ENCODE measurements around the gene KRTAP10-6.
"Not testable (repeated sequence)": the region's sequence is repeated elsewhere in the genome, so short reads cannot be mapped to it uniquely, and the experiment has no call there.

The KRTAP10-6 gene

GRCh38 chr21:44571844-44572782 is 20.2 kb downstream of the KRTAP10-6 start:
- peaks cover 8% of the 10 kb centered on the region for H3K9me3 ChIP-seq (ENCODE audit: control insufficient read depth, insufficient read depth, low read length)
- no peaks in the 10 kb centered on the region for H3K36me3 ChIP-seq (ENCODE audit: insufficient read depth, low read length)
- H3K9ac ChIP-seq (ENCODE audit: low read depth, low read length): no peak overlapping the region

DNA sequence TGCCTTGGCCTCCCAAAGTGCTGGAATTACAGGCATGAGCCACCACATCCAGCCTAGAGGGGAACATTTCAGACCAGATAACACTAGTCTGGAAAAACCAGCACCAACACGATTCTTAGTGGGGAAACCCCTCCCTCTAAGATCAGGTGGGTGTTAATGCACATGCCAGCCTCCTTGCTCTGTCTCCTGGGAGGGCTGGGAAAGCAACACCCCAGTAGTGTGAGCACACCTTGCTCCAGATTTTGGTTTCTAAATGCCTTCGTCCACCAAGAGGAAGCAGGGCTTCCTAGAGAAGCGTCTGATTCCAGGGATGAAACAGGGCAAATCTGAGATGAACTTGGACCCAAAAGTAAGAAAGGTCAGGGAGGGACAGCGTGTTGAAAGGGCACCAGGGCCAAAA is 21.0 kb downstream of the KRTAP10-6 start:
- H3K4me1 ChIP-seq (ENCODE audit: insufficient read depth, low read length): no peaks in the 10 kb centered on the region
- H3K9me3 ChIP-seq (ENCODE audit: control insufficient read depth, insufficient read depth, low read length): no peaks in the 10 kb centered on the region; the same call in 1 of the 2 replicates
- H3K9ac ChIP-seq (ENCODE audit: low read depth, low read length): no peak overlapping the region
- no peaks in the 10 kb centered on the region for H3K36me3 ChIP-seq (ENCODE audit: insufficient read depth, low read length)

More at GRCh38 chr21:44571844-44572782, 20.2 kb downstream of the KRTAP10-6 start:
- H3K4me1 ChIP-seq (ENCODE audit: insufficient read depth, low read length): no peaks in the 10 kb centered on the region

DNA sequence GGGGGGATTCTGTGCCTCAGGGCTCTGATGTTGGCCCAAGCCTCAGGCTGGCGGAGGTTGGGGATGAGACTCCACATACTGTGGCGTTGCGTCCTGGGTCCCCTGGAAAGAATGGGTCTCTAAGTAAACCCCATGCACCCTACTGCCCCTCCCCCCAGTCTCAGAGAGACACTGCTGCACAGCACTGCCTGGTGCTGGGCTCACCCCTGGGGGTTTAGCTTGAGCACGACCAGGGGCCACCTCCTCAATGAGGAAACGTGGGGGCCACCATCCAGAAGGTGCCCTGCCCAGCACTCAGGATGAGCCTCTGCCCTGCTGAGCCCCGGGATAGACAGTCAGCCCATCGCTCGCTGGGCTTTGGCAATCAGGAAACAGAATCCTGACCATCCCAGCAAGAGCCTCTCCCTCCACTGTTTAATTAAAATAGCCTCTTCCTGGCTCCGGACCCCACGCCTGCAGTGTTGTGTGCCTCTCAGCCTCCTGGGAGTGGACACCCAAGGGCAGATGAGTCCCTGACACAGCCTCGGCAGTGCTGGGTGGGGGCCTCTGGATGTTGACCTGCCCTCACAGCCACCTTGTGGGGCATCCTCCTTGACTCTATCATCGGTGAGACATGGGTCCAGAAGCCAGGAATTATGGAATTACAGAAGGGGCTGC is 22.3 kb downstream of the KRTAP10-6 start:
- no peaks in the 10 kb centered on the region for H3K36me3 ChIP-seq (ENCODE audit: insufficient read depth, low read length)
- H3K4me1 ChIP-seq (ENCODE audit: insufficient read depth, low read length): no peaks in the 10 kb centered on the region
- no peaks in the 10 kb centered on the region; the same call in 1 of the 2 replicates for H3K9me3 ChIP-seq (ENCODE audit: control insufficient read depth, insufficient read depth, low read length)
- no peak overlapping the region for H3K9ac ChIP-seq (ENCODE audit: low read depth, low read length)

DNA sequence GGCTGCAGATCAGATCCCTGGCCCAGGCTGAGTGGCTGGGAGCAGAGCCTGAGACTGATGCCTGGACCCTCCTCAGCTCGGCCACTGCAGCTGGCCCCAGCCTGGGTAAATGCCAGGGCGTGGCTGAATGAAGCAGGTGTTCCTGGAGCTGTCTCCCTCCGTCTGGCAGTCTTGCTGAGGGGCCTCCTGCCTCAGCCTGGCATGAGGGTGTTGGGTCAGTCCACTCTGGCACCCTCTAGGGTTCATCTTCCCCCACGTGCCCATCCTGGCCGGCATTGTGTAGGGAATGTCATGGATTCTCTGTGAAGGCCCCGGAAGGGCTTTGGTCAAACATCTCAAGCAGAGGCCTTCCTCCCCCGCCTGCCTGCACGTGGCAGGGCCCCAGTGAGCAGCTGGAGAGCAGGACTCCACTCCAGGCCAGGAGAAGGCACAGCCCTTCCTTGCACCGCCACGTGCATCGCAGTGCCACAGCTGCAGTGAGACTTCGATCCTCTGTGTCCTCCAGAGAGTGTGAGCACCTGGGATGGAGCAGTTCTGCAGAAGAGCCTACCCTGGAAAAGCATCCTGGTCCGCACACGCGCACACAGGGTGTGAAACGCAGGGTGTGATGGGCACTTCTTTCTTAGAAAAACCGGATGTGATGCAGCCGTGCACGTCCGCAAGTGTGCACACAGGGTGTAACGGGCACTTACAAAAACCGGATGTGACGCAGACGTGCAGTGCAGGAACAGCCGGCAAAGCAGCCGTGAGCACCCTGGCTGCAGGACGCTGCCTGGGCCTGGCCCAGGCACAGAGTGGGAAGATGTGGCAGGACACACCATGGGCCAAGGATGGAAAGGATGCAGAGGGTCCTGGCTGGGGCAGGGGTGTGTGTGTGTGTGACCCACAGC is 23.4 kb downstream of the KRTAP10-6 start:
- no peak overlapping the region for H3K9ac ChIP-seq (ENCODE audit: low read depth, low read length)
- no peaks in the 10 kb centered on the region for H3K36me3 ChIP-seq (ENCODE audit: insufficient read depth, low read length)
- no peaks in the 10 kb centered on the region; the same call in 1 of the 2 replicates for H3K9me3 ChIP-seq (ENCODE audit: control insufficient read depth, insufficient read depth, low read length)
- H3K4me1 ChIP-seq (ENCODE audit: insufficient read depth, low read length): no peaks in the 10 kb centered on the region

- Histone ChIP-seq H3K9ac (ENCODE audit: low read depth, low read length) (no peak overlapping the region), H3K4me1 (ENCODE audit: insufficient read depth, low read length) (no peaks in the 10 kb centered on the region), H3K9me3 (ENCODE audit: control insufficient read depth, insufficient read depth, low read length) (no peaks in the 10 kb centered on the region; the same call in 1 of the 2 replicates), H3K36me3 (ENCODE audit: insufficient read depth, low read length) (no peaks in the 10 kb centered on the region)
Measured at GRCh38 chr21:44568261-44568660, 24.0 kb downstream of the KRTAP10-6 start.

GRCh38 chr21:44567481-44568171 is 24.7 kb downstream of the KRTAP10-6 start:
- H3K9me3 ChIP-seq (ENCODE audit: control insufficient read depth, insufficient read depth, low read length): no peaks in the 10 kb centered on the region; the same call in 1 of the 2 replicates
- no peaks in the 10 kb centered on the region for H3K4me1 ChIP-seq (ENCODE audit: insufficient read depth, low read length)
- no peaks in the 10 kb centered on the region for H3K36me3 ChIP-seq (ENCODE audit: insufficient read depth, low read length)
- H3K9ac ChIP-seq (ENCODE audit: low read depth, low read length): no peak overlapping the region

GRCh38 chr21:44566403-44566802 is 25.9 kb downstream of the KRTAP10-6 start:
- H3K36me3 ChIP-seq (ENCODE audit: insufficient read depth, low read length): no peaks in the 10 kb centered on the region
- H3K9me3 ChIP-seq (ENCODE audit: control insufficient read depth, insufficient read depth, low read length): no peaks in the 10 kb centered on the region
- no peaks in the 10 kb centered on the region for H3K4me1 ChIP-seq (ENCODE audit: insufficient read depth, low read length)
- no peak overlapping the region for H3K9ac ChIP-seq (ENCODE audit: low read depth, low read length)

- H3K9me3 ChIP-seq (ENCODE audit: control insufficient read depth, insufficient read depth, low read length): no peaks in the 10 kb centered on the region
- H3K36me3 ChIP-seq (ENCODE audit: insufficient read depth, low read length): no peaks in the 10 kb centered on the region
- H3K9ac ChIP-seq (ENCODE audit: low read depth, low read length): no peak overlapping the region
- H3K4me1 ChIP-seq (ENCODE audit: insufficient read depth, low read length): no peaks in the 10 kb centered on the region
Measured at GRCh38 chr21:44564886-44565598, 27.3 kb downstream of the KRTAP10-6 start.

DNA sequence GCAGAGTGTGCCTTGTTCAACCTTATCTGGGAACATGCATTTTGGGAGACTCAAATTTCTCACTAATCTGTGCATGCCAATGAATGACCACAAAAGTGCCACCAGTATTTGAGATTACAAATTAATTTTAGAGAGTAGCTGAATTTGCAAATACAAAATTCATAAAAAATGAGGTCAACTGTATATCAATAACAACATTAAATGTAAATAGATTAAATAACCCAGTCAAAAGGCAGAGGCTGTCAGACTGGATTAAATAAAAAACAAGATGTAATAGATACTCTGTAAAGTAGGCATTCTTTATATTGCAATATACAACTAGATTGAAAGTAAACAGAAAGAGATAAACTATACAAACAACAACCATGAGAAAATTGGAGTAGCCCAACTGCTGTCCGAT is 28.2 kb downstream of the KRTAP10-6 start:
- Histone ChIP-seq H3K4me1 (ENCODE audit: insufficient read depth, low read length) (no peaks in the 10 kb centered on the region), H3K9me3 (ENCODE audit: control insufficient read depth, insufficient read depth, low read length) (no peaks in the 10 kb centered on the region), H3K36me3 (ENCODE audit: insufficient read depth, low read length) (no peaks in the 10 kb centered on the region), H3K9ac (ENCODE audit: low read depth, low read length) (no peak overlapping the region)

GRCh38 chr21:44558695-44559094 is 33.6 kb downstream of the KRTAP10-6 start, which contains the start of gene KRTAP10-3:
Gene KRTAP10-3, minus strand, starts transcription at chr21:44558795. Its CDS starts 80 bp downstream, at chr21:44558715.
- Histone ChIP-seq H3K4me1 (ENCODE audit: insufficient read depth, low read length) (0 out of 2 replicates have a peak, but pooled peaks cover 3% of the 10 kb centered on the region), H3K36me3 (ENCODE audit: insufficient read depth, low read length) (no peaks in the 10 kb centered on the region), H3K9me3 (ENCODE audit: control insufficient read depth, insufficient read depth, low read length) (no peaks in the 10 kb centered on the region), H3K9ac (ENCODE audit: low read depth, low read length) (no peak within 1 kb of the TSS)

DNA sequence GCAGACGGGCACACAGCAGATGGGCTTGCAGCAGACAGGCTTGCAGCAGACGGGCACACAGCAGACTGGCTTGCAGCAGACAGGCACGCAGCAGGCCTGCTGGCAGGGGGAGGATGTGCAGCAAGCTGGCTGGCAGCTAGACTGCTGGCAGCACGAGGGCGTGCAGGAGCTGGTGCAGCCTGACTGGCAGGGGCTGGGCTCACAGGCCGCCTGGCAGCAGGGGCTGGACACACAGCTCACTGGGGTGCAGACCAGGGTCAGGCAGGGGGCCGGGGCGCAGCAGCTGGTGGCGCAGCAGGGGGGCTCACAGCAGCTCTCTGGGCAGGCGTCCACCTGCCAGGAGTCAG is 34.0 kb downstream of the KRTAP10-6 start:
- H3K36me3 ChIP-seq (ENCODE audit: insufficient read depth, low read length); H3K4me1 ChIP-seq (ENCODE audit: insufficient read depth, low read length); H3K9me3 ChIP-seq (ENCODE audit: control insufficient read depth, insufficient read depth, low read length); H3K9ac ChIP-seq (ENCODE audit: low read depth, low read length): not testable (repeated sequence)

DNA sequence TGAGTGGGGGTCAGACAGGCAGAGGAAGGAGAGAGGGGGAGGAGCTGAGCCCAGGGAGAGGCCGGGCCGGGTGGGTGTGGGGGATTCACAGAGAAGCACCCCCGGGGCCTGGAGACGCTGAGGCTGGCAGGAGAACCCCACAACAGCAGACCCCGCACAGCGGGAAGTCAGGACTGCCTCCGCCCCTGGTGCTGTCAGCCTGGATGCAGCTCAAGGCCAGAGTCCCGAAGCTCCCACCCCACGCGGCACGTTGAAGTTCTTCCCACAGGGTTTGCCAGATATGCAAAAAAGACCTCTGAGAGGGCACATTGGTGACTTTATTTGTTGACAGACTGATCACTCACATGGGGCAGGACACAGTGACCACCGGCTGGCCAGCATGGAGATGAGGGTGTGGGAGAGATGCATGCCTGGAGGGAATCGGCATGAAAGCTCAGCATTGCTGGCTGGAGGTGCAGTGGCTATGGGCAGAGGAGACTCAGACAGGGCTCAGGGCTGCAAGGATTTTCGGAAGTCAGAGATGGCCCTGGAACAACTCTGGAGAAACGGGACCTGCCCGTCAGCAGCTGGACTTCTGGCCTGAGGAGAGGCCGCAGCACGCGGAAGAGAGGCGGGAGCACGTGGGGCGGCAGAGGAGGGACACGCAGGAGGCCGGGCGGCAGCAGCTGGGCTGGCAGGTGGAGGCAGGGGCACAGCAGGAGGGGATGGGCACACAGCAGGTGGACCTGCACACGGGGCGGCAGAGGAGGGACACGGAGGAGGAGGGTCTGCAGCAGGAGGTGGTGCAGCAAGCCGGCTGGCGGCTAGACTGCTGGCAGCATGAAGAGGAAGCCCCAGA is 34.6 kb downstream of the KRTAP10-6 start:
- H3K4me1 ChIP-seq (ENCODE audit: insufficient read depth, low read length): 0 out of 2 replicates have a peak, but pooled peaks cover 3% of the 10 kb centered on the region
- H3K9me3 ChIP-seq (ENCODE audit: control insufficient read depth, insufficient read depth, low read length): no peaks in the 10 kb centered on the region
- no peak overlapping the region for H3K9ac ChIP-seq (ENCODE audit: low read depth, low read length)
- no peaks in the 10 kb centered on the region for H3K36me3 ChIP-seq (ENCODE audit: insufficient read depth, low read length)

All from ES-I3 (cell line).